HG02610 (cell line): ENCODE measurements around the gene CYTH4.
"Not testable (repeated sequence)": the region's sequence is repeated elsewhere in the genome, so short reads cannot be mapped to it uniquely, and the experiment has no call there.

Source experiments
- ATAC-seq: cut with Tn5 transposase; IDR thresholded peaks from one replicate; pipeline ENCODE4 v1.9.1; 2021; ENCODE audit warnings: mild to moderate bottlenecking, moderate library complexity; ENCODE audit not compliant: unreplicated experiment

The CYTH4 gene

GRCh38 chr22:37282385-37282677 is at the start of gene CYTH4:
TSS of gene CYTH4 (plus strand) at chr22:37282508. CDS start at chr22:37282570, 62 bp downstream.
- no peak for ATAC-seq

GRCh38 chr22:37233371-37233750 is 48.9 kb upstream of the CYTH4 start:
- ATAC-seq, result not testable (repeated sequence)

- no peak for ATAC-seq
These were observed 48.3 kb upstream of the CYTH4 start for GRCh38 chr22:37233751-37234631.

- ATAC-seq, result no peak
These were observed 47.3 kb upstream of the CYTH4 start for GRCh38 chr22:37234736-37235711.

GRCh38 chr22:37235897-37236607 is 46.3 kb upstream of the CYTH4 start:
- ATAC-seq, result no peak

GRCh38 chr22:37237371-37238268 is 44.7 kb upstream of the CYTH4 start:
- ATAC-seq, result no peak

DNA sequence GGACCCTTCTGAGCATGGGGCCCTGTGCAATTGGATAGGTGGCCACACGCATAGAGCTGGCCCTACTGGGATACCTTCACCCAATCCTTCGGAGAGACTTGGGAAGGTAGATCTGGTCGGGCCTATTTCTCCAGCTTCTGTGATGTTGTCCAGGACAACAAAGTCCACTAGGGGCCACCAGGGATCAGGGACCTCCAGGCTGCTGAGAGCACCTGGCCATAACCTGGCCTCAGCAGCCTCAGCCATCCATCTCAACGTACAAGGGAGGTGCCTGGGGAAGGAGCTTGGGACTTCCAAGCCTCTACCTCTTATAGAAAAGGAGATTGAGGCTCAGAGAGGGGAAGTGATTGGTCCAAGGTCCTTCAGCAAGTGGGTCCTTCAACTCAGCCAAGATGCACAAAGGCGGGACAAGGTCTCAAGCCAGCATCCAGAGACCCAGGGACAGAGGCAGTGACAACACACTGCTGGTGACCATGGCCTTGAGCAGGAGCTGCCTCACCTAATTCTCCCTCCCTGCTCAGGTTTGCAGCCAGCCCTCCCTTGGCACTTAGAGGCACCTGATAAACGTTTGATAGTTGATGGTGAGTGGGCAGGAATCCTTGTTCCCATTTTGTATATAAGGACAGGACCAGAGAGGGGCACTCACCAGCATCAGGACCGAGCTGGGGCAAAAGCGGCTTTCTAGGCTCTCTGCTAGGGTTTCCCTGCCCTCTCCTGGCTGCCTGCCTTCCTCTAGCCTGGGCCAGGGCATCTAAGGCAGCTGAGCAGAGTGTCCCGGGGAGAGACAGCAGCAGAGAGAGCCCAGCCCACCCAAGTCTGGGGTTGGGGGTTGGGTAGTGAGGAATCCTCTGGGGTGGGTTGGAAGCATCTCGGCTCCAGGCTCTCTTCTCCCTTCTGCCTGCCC is 42.7 kb upstream of the CYTH4 start:
- no peak for ATAC-seq

GRCh38 chr22:37240240-37240940 is 41.9 kb upstream of the CYTH4 start:
- ATAC-seq, result no peak

DNA sequence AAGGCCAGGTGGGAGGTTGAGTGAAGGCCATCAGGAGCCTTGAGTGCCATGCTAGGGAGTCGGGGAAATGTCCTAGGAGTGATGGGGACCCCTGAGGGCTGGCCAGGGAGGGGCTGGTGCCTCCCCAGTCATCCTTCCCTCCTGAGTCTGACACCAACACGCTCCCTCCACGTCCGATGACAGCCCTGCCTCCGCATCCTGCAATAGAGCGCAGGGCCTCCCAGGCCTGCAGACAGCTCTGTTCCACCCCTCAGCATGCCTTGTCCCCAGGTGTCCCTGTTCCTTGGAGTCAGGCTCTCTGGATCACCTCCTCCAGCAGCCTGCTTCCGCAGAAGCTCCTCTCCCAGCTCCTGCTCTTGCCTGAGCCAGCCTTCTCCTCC is 41.4 kb upstream of the CYTH4 start:
- no peak for ATAC-seq

DNA sequence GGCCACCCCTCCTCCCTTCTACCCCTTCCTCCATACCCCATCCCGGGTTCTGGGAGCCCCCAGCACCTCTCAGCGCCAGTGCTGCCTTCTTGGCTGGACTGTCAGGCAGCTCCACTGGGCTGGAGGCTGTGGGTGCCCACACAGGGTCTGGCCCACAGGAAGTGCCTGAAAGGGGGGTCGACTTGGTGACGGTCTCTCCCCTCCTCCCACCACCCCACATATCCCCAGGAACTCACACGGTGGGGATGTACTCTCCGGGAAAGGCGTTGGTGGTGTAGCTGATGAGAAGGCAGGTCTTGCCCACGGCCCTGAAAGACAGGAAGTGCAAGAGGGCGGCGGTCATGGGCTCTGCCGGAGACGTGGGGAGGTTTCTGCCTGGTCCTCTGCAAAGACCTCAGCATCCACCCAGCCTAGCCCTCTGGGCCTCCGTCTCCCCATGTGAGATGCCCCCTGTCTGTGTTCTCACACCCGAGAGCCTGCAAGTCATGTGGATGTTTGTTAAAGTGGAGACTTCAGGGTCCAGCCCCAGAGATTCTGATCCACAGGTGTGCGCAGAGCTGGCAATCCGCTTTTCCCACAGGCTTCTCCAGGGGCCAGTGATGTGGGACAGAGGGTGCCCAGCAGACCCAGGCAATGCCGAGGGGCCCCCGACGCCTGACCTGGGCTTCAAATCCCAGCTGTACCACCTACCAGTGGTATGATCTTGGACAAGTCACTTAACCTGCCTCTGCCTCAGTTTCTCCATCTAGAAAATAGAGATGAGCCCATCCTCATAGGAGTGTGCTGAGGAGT is 40.8 kb upstream of the CYTH4 start:
- ATAC-seq, result no peak

DNA sequence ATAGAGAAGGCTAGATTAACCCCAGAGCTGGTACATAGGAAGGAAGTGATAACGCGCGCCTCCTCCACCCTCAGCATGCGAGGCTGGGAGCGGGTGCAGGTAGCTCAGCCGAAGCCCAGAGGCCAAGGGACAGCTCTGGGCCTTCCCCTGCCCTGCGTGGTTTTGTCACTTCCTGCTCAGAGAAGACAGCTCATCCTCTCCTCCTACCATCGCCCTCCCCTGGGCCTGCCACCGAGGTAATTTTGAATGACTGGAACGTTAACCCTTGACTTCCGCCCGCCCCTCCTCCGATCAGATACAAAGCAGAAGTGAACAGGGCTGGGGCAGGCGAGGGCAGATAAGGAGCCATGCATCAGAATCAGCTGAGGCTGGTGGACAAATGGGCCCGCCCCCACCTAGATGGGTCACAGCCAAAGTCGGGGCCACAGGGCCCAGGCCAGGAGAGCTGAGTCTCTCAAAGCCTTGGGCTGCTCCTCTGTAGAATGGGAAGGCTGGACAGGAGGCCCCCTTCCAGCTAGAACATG is 39.9 kb upstream of the CYTH4 start:
- peak; percentile 67 for ATAC-seq

GRCh38 chr22:37243402-37244113 is 38.8 kb upstream of the CYTH4 start:
- no peak for ATAC-seq

- peak; percentile 48 for ATAC-seq
These were observed 38.0 kb upstream of the CYTH4 start, which contains the start of gene RAC2 for GRCh38 chr22:37244114-37244921. TSS of gene RAC2 (minus strand) at chr22:37244269. CDS start at chr22:37244148, 121 bp downstream.

DNA sequence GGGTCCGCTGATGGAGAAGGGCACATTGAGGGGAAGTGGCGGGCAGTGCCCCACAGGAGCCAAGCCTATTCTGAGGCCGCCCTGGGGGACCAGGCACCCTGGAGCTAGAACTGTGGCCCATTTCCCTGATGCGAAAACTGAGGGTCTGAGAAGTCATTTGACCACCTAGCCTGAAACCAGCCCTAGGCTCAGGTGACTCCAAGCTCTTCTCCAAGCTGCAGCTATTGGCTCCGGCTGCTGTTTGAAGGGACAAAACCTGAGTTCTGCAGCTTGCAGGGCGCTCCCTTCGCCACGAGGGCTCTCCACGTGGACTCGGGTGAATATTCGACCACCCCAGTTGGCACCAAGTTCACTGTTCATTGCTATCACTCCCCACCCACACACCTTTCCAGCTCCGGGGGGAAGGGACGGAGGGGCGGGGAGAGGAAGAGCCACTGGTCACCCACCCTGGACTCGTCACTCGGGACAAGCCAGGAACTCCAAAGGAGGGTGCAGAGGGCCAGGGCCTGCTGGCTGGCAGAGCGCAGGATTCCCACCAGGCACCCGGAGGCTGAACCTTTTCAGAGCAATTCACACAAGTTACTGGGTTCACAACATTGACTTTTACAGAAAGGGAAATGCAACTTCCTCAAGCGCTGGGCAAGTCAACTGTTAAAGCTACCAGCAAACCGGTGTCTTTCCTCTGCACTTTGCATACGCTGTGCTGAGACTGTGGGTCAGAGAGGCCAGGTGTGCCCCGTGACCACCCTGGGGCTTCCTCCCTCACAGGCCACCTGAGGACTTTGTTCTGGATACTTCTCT is 37.2 kb upstream of the CYTH4 start:
- no peak for ATAC-seq

DNA sequence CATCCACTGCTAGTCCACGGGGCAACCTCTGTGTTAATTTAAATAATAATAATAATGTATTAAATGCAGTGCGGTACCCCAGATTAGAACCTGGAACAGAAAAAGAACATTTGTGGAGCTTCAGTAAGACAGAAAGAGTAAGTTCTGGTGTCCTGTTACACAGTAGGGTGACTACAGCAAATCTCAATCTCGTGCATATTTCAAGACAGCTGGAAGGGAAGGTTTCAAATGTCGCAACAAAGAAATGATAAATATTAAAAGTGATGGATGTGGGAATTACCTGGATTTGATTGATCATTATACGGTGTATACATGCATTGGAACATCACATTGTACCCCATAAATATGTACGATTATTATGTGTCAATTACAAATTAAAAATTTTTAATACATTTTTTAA is 36.6 kb upstream of the CYTH4 start:
- ATAC-seq, result no peak
